T-helper 9 cell (primary cell): ENCODE data around the gene IQSEC1.

ENCODE experiments used
- DNase-seq: peaks from one replicate; pipeline ENCODE4 v3.0.0-alpha.2; 2020

IQSEC1 gene

DNA sequence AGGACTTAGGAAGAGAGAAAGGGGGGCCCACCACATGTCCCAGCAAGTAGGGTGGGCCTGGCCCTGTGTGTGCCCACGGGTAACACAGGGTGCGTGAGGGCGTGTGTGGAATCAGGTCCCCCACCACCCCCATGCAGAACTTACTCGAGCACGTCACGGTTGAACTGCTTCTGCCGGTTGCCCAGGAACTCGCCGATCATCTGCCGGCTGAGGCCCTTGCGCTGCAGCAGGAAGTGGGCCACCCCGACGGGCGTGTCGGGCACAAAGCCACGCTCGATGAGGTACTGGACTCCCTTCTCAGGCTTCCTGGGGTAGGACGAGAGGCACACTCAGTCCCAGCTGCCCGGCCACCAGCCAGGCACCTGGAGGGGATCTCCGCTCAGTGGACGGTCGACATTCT is 148.8 kb downstream of the IQSEC1 start:
- no peak for DNase-seq

DNA sequence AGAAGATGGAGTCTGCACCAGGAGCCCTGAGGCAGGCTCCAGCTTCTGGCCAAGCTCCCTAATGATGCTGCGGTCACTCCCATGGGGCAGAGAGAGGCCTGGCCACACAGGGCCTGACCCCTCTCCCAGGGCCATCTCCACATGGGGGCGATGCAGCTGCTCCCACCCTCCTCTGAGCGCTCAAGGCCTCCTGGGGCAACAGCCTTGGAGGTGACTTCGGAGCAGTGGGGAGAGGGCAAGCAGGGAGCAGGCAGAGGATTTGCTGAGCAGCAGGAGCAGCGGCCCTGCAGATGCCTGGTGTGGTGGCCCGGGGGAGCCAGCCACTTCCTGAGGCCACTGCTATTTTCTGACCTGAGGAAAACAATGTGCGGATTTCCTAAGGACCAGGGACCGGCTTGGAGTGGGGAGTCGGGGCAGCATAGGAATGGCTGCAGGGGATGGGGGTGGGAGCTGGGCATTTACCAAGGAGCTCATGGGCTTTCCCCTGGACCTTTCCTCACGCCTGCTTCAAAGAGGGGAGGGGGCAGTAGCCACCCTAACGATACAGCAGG is 150.3 kb downstream of the IQSEC1 start:
- no peak for DNase-seq

- DNase-seq: no peak
These were observed 150.9 kb downstream of the IQSEC1 start for GRCh38 chr3:12922306-12922705.

GRCh38 chr3:12921736-12922135 is 151.5 kb downstream of the IQSEC1 start:
- DNase-seq: no peak

GRCh38 chr3:12920967-12921366 is 152.3 kb downstream of the IQSEC1 start:
- DNase-seq: no peak

DNA sequence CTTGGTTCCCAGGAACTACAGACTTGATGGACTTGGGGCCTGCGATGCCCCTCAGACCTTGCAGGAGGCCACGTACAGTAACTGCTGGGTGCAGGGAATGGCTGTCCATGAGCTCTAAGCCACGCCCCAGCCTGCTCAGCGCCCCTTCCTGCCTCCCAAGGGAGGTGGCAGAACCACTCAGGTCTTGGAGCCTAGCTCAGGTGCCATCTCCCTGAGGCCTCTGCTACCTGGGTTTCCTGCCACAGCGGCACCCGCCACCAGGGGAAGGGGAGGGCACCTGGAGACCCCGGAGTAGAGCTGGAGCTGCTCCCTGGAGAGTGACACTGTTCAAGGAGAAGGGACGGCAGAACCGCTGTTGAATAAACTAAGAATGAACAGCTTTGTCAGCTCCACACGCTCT is 154.0 kb downstream of the IQSEC1 start:
- DNase-seq: no peak

- DNase-seq: no peak
These were observed 155.0 kb downstream of the IQSEC1 start for GRCh38 chr3:12918231-12918630.

DNA sequence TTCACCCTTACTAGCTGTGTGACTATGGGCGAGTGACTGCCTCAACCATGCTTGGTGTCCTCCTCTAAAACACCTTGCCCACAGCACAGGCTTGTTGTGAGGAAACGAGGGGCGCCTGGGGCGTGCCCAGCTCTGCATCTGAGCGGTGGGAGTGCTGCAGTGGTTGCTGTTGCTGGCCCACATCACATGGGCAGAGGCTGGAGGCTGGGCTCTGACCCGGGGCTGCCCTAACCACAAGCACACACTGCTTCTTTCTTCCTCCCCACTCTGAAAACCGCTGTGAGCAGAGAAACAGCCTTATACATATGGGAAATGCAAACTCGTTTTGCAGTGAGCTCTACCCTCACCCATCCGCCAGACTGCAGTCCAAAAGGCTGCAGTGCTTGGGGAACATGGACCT is 157.1 kb downstream of the IQSEC1 start:
- DNase-seq: no peak

DNA sequence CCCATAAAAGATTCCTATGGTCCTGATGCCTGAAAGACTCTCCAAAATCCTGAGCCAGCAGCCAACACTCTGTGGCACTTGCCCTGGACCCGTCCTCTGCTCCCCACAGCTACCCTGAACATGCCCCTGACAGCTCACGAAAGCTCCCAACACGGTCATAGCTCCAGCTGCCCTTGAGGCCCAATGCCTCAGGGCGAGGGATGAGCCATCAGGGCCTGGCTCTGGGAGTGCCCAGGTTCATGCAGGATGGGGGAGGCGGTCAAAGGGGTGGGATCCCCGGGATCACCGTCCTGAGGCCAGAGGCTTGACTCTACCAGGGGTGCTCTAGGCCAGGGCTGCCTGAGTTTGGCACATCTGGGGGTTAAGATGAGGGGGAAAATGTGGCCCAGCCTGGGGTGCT is 159.1 kb downstream of the IQSEC1 start:
- DNase-seq: no peak

DNA sequence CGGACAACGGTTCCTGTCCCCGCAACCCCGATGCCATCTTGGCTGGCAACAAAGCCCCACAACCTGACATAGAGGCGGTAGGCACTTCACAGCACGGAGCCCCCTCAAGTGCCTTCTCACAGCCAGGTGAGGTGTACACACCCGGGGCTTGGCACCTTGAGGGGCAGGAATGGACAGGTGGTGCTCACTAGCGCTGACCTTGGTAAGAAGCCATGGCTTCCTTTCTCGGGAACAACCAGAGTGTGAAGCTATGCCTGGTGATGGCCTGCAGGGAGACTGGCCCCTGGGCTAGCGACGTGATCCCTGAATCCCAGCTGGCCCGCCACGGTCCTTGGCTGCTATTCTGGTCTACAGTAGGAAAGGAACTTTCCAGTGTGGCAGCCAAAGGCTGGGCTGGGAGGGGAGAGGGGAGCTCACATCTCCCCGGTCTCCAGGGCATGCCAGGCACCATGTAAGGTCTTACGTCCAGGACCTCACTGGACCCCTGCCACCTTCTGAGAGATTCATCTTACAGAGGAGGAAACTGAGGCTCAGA is 161.3 kb downstream of the IQSEC1 start:
- DNase-seq: no peak

DNA sequence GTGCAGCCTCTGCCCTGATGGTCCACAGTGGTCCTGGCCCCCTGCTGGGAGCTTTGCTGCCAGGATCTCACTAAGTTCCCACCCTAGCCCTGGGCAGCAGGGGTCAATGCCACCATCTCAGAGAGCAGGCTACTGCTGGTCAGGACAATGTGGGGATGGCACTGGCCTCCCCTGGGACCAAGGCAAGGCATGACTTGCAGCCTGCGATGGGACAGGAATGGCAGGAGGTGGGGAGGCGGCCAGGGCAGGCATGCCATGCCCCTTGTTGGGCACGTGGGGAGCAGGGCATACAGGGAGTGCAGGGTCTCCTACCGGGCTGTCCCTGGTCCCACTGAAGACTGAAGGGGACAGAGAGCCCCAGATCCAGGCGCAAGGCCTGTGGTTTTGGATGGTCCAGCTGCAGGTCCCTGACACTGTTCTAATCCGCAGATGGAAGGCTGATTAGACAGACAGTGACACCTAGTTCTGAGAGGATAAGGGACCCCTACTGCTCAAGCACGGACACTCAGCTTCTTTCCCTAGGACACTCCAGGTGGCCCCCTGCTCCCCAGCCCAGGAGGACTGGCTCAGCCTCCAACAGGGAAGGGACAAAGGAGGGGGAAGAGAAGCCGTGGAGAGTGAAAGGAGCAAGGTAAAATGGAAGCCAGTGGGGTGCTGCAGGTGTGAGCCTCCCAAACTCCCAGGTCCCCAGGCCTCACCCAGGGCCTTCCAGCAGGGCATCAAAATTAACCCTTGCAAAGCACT is 162.7 kb downstream of the IQSEC1 start:
- DNase-seq: no peak

DNA sequence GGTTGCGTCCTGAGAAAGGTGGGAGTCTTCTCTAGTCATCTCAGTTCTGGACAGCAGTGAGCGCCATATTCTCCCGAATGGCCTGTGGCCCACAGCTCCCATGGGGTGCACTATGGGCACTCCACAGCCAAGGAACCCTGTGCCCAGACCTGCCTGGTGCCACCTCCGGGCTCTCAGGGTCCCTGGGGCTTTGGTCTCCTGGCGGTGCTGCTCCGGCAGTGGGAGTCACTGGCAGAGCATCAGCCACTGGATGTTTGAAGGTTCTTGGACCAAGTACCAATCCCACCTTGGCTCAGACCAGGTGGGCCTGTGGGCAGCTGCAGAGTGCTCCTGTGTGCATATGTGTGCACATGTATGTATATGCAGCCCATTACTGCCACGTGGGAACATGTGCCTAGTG is 163.5 kb downstream of the IQSEC1 start:
- DNase-seq: no peak

DNA sequence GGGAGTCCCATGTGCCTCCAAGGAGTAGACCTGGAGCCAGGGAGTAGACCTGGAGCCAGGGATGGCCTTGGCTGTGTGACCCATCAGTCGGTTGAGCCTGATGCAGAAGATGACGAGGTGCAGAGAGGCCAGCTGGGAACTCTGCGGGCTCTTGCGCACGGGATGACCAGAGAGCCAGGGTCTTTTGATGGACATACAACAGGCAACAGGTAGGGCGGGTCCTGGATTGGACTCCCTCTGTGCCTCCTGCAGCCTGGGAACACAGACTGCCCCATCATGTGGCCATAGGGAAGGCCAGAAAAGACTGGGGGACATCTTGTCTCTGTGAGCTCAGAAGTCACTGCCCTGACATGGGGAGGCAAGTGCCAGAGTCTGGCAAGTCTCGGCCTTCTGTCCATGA is 164.4 kb downstream of the IQSEC1 start:
- DNase-seq: no peak

GRCh38 chr3:12908136-12908730 is 165.0 kb downstream of the IQSEC1 start:
- no peak for DNase-seq

GRCh38 chr3:12907729-12908128 is 165.5 kb downstream of the IQSEC1 start:
- no peak for DNase-seq

GRCh38 chr3:12907296-12907695 is 165.9 kb downstream of the IQSEC1 start:
- DNase-seq: no peak

DNA sequence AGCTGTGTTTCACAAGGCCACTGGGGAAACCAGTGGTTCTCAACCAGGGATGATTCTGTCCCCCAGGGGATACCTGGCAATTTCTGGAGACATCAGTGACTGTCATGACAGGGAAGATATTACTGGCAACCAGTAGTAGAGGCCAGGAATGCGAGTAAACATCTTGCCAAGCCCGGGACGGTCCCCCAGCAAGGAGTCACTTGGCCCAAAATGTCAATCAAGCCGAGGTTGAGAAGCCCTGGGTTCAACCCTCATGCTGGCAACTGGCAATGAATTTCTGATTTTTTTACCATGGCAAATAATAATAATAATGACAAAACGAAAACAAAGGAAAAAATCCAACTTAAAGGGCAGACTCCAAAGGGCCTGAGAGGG is 166.3 kb downstream of the IQSEC1 start:
- no peak for DNase-seq

DNA sequence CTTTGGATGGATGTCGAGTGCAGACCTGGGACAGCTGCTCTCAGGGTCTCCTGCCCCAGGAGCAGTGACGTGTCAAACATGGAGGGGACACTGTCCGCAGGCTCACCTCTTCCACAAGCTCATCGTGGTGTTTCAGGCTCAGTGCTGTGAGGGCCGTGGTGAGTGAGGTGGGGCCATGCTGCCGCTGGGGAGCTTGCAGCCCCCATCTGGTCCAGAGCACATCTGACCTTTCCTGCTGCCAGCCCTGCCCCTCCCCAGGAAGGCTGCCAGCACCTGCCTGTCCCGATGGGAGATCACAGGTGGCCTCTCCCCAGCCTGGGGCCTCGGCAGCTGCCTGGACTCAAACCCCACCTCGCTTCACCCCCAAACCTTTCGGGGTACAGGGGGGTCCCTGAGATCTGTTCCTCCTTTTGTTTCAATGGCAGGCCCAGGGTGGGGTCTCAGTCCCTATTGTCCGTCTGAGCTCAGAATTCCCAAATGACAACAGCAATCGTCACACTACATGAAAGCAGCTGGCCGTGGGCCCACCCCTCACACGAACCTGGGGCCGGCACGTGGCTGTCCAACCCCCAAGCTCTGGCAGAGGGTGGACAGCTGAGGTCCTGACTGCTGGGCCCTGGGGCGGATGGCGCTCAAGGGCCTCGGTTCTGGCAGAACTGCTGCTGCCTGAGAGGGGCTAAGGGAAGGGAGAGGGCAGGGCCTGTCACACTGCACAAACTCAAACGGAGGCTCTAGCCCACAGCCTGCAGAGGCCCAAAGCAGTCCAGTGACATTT is 166.9 kb downstream of the IQSEC1 start:
- DNase-seq: no peak

GRCh38 chr3:12905316-12906071 is 167.7 kb downstream of the IQSEC1 start:
- no peak for DNase-seq

DNA sequence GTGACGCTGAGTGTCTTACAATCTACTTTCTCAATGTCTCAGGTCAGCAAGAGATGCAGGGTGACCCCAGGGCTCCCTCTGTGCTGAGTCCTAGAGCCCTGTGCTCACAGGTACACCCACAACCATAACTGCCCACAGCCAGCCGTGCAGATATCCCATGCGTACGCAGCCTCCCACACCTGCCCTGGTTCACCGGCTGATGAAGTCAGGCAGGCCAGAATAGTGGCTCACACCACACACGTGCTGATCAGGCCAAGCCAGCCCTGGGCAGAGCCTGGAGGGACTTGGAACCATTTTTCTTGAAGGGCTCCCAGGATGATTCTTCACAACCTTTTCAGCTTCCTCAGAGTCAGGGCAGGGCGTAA is 168.3 kb downstream of the IQSEC1 start:
- DNase-seq: no peak

DNA sequence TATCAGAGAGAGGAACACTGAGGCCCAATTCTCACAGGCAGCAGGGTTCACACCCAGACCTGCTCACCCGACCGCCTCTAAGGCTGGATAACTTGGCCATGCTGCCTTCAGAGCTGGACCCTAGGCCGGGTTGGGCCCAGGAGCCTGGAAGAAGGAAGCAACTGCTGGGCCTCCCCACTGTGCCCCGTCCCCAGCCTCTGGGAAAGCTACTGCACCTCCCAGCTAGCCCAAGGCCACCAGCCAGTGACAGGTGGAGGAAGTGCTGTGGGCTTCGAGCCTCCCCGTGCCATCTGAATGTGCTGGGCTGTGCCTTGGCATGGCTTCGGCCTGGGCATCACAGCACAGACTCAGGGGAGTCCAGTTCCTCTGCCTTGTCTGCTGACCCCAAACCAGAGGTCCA is 169.3 kb downstream of the IQSEC1 start:
- no peak for DNase-seq

- DNase-seq: no peak
These were observed 170.0 kb downstream of the IQSEC1 start for GRCh38 chr3:12903000-12903800.
